GM18517 (cell line): ENCODE data around the gene RPS6KA2.

Source experiments
- ATAC-seq: cut with Tn5 transposase; IDR thresholded peaks from one replicate; pipeline ENCODE4 v1.9.1; 2021; ENCODE audit warnings: mild to moderate bottlenecking, moderate library complexity; ENCODE audit not compliant: unreplicated experiment

RPS6KA2 gene

DNA sequence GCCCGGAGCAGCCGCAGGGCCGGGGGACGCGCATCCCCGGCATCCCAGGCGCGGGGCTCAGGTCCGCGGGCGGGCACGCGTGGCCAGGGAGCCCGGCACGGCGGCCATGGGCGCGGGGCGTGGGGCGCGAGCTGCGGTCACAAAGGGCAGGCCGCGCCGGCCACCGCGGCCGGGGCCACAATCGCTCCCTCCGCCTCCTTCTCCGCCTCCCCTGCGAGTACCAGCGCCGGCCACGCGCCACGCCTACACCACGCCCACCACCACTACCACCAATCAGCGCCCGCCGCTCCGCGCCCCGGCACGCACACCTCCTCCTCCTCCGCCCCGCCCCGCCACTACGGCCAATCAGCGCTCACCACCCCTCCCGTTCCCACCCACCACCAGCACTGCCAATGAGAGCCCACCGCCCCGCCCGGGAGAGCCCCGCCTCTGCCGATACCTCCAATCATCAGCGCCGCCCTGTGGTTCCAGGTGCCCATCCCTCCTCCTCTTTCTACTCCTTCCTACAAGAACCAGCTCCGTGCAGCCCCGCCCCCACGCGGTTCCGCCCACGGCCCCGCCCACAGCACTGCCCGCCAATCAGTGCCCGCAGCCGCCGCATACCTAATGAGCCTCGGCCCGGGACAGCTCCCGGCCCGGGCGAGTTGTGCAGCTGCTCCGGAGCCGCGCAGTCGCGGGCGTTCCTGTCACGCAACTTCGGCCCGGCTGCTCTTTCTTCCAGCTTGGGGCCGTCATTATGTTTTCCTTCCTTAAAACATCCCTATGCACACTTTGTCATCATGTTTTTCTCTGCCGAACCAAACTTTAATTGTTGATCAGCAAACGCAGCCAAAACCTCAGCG is at the start of gene RPS6KA2:
Gene RPS6KA2 (minus strand): TSS at position 219 of the 842 bp plus-strand sequence. CDS start 232 bp downstream, outside the sequence.
- peak; percentile 88 for ATAC-seq

DNA sequence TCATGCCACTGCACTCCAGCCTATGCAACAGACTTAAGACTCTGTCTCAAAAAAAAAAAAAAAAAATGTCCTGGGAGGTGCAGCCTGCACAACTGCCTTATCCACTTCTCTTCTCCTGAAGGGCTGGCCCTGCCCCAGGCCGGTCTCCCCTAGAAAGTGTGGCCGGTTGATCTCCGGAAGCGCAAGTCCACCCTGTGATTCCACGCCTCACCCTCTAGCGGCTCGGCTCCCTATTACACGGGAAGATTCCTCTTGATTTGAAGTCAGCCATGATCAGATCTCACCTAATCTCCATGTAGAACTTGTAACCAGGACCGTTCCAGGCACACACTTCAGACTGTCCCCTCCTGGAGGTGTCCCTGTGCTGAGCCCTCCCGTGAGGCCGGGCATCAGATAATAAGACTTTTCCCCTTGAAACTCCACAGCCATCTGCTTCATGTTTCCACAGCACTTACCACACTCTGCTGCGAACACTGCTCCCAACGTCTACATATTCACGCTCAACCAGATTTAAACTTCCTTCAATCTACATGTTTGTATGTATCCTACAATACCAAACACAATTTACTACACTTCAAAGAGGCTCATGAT is 49.3 kb upstream of the RPS6KA2 start:
- ATAC-seq = no peak

DNA sequence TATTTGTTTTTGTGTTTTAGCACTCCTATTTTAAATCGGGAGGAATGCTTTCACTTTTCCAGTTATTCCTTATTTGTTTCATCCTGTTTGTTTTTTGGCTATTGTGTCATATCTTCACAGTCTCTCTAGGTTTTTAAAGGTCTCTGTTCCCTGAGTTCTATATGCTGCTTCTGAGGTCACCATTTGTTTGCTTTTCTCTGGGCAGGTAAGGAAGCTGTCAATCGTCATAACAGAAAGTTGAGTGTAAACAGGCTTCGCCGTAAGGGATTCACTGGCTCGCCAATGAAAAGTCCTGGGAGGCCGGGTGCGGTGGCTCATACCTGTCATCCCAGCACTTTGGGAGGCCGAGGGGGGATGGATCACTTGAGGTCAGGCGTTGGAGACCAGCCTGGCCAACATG is 48.7 kb upstream of the RPS6KA2 start:
- ATAC-seq = no peak

DNA sequence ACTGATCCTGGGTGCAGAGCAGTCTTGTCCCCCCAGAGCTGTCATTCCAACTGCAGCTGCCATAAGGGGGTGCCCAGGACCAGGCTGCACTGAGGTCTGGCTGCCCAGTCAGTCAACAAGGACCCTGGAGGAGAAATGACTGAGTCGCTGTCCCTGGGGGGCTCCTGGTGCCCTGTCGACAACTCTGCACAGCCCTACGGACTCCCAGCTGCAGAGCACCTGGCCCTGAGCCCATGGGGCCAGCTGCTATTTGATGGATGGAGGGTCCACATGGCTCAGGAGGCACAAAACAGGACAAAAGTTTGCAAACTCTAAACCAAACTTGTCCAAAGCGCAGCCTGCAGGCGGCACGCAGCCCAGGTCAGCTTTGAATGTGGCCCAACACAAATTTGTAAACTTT is 46.3 kb upstream of the RPS6KA2 start:
- ATAC-seq = no peak

DNA sequence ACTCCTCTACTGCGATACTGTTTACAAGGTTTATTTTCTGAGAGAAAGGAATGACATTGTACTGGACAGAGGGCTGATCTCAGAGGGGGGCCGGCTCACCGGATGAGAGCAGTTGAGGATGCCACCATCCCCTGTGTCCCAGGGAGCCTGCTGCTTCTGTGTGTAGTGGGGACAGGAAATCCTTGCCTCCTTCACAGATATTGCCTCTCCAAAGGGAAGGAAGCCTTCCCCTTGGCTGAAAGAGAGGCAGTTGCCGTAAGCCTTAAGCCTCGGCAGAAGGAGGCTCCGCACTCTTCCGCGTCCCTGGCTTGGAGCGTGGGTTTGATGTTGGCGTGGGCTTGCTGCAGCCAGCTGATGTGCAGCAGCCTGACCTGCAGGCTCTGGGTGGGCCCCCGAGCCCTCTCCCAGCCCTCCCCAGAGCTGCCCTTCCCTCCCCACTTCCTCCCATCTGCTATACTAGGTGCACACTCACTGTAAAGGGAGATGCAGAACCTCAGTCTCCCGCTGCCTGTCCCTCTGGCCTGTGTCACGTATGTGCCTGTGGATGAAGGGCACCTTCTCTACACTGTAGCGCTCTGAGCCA is 45.7 kb upstream of the RPS6KA2 start:
- ATAC-seq = no peak

DNA sequence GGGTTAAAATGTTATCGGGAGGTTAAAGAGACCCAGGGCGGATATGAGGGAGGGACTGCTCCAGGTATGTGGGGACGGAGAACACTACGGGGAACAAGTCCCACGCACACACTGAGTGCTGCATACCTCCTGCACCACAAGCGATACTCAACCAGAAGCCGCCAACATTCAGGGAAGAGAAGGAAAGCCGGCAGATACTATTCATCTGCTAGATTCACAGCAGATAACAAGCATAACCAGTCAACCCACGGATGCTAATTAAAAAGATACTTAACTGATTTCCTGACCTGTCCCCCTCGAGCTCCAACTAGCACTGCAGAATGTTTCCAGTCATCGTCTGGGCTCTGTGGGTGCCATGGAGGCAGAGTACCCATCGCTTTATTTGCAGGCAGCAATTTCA is 45.1 kb upstream of the RPS6KA2 start:
- ATAC-seq = no peak

DNA sequence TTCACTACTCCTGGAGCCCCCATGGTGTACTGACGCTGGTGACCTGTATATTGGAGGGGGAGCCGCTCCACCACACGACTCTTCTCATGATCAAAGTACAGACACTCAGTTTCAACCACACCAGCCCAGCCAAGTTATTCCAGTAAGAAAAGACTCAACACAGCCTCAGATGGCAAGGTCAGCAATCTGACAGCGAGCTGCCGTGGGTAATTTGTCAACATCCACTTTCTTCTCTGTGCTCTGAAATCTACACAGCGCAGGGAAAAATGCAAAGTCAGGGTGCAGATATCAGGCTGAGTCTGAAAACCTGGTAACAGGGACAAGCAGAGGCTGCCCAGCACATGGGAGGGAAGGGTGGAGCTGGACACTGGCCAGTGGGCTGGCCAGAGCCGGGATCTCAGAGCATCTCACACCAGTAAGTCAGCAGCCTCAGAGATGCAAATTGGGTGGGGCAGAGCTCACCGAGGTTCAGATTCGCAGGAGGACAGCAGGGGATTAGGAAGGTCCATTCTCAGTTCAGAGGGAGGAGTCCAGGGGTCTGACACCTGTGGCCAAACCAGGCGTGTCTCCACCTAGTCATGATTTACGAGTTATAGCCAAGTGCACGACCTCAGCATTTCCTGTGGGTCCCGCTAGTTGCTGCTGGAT is 44.5 kb upstream of the RPS6KA2 start:
- no peak for ATAC-seq

DNA sequence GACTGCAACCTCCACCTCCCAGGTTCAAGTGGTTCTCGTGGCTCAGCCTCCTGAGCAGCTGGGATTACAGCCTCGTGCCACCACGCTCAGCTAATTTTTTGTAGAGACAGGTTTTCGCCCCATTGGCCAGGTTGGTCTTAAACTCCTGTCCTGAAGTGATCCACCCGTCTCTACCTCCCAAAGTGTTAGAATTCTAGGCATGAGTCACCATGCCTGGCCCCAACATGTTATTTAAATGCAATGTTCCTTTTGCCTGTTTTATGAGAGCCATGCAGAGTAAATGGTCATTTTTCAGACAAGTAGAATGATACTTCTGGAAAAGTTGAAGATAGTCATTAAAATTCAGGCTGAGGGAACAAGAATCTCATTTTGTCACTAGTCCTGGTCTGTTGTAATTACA is 43.8 kb upstream of the RPS6KA2 start:
- no peak for ATAC-seq

DNA sequence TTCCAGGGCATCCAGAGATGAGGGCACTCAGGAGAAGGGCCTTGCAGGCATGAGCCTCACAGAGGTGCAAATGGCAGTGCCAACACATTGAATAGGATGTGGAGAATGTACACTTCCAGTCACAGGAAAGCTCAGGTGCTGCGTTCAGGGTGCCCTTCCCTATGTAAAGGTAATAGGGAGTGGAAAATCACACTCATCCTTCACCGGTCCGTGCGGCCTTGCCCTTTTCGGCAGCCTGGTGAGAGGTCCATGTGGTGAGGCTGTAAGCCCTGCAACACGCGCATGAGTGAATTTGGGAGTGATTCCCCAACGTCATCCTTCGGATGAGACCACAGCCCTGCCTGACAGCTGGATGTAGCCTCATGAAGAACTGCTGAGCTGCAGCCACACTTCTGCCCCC is 43.0 kb upstream of the RPS6KA2 start:
- no peak for ATAC-seq

DNA sequence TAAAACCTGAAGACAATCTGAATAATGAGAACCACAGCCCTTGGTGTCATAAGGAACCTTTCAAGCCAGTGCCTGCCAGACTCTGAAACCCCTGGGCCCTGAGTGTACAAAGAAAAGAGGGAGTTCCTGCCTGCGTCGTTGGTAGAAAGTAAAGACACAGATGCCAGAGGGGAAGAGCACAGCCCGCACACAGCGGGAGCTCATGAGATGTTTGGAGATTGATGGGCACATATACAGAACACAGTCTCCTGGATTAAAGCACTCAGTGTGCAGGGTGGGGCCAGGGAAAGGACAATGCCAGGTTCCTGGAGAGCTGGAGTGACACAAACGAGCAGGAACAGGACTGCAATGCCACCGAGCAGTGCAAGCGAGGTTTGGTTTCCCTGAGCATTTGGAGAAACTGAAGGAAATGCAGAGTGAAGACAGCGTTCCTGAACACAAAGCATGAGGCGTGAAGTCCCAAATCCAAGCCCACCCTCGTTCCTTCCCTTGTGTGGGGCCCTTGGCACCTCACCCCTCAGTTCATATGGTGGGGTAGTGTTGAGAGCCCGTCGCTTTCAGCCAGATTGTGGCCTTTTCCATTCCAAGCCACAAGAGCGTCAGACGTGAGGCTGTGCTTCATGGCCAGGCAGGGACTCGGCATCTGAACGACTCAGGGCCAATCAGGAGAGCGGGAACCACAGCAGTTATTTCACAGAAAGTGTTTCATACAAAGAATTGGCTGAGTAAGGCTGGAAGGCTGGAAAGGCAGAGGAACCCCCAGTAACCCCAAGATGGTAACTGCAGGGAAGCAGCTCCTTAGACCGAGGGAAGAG is 41.0 kb upstream of the RPS6KA2 start:
- no peak for ATAC-seq

DNA sequence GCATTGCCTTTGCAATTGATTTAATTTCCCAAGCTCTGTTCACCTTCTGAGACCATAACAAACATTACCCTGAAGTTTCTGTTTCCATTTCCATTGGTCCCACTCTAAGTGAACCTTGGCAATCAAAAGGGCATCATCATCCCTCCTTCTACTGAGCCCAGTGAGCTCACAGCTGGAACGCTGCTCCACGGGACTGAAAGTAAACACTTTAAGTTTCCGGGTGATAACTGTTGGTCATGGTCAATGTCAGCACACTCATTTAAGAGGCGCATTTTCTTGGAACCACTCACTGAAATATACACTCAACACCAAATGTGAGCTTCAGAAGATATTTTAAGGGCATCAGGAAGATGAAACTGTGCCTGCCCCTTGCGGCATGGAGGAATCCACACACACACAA is 37.1 kb upstream of the RPS6KA2 start:
- ATAC-seq = no peak

DNA sequence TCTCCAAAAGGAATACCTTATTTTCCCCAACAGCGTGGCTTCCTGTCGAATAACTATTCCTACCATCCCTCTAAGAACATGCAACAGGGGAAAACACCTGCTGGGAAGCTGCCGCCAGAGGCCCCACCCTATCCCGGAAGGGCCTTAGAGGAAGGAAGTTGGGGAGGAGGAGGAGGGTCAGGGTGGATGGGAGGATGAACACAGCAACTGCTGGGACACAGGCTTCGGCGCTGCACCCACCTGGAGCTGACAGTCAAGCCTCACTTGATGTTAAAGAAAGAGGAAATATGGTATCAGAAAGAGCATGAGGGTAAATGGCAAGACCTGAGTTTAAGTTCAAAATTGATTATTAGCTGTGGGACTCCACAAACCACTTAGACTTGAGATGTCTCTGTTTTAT is 36.5 kb upstream of the RPS6KA2 start:
- ATAC-seq = no peak

DNA sequence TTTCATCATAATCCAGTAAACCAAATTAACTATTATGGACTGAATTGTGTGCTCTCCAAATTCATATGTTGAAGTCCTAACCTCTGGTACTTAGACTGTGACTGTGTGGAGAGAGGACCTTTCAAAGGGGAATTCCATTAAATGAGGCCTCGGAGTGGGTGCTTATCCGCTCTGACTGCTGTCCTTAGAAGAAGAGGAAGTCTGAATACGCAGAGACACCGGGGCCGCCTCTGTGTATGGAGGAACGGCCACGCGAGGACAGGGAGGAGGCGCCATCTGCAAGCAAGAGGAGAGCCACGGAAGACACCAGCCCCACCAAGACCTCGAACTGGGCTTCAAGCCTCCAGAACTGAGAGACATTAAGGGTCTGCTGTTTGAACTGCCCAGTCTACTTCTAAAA is 35.6 kb upstream of the RPS6KA2 start:
- ATAC-seq = no peak

DNA sequence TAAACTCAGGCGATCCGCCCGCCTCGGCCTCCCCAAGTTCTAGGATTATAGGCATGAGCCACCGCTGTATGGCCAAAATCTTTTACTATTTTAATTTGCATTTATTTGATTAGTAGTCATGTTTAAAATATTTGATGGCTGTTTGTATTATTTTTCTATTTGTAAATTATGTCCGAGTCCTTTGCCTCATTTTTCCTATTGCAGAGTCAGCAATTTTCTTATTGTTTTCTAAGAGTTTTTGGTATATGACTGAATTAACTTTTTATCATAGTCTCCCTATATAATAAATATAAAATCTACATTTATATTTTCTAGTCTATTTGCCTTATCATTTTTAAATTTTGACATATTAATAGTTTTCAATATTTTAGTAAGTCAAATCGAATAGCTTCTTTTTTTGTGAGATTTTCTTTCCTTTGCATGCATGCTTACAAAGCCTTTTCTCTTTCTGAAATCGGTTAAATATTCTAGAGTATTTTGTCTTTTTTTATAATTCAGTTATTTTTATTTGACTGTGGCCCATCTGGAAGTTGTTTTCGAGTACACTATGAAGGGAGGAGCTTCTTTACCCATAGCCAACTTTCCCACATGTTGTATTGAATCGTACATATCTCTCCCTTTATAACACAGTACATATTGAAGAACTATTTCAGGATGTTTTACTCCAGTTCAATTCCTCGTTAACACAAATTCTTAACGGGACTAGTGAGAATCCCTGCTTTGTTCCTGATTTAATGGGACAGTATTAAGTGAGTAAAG is 34.5 kb upstream of the RPS6KA2 start:
- ATAC-seq = no peak

DNA sequence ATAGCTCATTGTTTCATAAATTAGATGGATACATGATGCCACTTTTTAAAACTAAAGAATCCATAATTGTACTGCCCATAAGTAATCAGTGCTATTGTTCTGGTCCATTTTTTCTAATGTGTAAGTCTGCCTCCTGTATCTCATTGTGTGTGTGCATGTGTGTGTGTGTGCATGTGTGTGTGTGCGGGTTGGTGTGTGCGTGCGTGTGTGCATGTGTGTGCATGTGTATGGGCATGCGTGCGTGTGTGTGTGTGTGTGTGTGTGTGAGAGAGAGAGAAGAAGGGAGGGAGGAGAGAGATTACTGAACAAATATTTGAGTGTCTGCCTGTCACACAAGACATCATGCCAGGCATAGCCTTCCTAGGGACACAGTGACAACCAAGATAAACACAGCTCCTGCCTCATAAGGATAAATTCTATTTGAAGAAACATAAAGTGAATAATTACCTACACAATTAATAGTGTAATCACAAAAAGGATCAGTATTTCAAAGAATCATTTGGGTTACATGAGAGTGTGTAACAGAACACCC is 33.2 kb upstream of the RPS6KA2 start:
- ATAC-seq = no peak

DNA sequence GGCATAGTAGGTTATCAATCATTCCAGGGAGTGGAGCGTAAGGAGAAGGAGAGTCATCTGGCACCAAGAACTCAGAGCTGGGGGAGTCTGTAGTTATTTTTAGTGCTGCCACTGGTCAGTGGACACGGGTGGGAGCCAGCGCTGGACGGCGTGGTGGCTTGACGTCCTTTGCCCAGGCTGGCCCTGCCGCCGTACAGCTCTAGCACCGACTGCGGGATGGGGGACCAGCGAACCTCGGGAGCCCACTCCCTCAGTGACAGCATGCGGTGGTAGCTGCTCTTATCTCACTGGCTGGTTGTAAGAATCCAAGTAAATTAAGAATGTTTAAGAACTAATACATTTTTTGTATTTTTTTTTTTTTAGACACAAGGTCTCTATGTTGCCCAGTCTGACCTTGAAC is 32.5 kb upstream of the RPS6KA2 start:
- ATAC-seq = no peak

DNA sequence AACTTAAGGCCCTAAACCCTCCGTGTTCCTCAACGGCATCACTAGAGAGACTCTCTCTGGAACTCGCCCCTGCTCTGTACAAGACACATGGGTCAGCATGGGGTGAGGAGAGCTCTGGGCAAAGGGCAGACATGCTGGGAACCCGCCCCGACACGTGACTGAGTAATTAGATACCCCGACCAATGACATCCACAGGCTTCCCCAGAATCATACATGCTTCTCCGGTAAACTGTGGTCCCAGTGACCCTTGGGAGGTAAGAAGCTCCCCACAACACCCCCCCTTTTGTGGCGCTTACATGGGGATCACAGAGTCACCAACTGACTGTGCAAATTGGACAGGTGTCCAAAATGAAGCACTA is 31.7 kb upstream of the RPS6KA2 start:
- no peak for ATAC-seq

DNA sequence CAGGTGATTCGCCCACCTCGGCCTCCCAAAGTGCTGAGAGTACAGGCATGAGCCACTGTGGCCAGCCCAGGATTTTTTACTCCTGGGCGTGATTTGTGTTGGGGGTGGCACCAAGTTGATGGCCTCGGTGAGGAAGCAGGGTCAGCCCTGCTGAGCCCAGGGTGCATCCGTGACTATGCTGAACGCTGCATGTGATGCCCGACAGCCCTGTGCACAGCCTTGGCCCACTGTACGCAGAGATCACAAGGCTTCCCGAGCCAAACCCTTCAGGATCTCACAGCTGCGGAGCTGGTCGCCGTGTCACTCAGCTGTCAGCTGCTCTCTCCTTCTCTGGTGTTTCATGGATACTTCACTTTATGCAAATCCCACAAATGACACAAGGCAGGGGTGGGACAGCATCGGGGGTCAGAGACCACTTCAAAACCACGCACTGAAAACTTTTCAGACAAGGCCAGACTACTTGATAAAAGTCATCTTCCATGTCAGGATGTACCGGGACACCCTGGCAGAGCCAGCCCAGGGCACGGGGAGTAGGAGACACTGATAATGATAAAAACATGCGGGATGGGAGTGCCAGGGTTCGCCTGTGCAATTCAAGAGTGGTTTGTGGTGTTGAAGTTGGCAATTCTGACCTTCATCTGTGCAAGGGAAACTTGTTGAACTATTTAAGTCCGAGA is 31.2 kb upstream of the RPS6KA2 start:
- no peak for ATAC-seq

DNA sequence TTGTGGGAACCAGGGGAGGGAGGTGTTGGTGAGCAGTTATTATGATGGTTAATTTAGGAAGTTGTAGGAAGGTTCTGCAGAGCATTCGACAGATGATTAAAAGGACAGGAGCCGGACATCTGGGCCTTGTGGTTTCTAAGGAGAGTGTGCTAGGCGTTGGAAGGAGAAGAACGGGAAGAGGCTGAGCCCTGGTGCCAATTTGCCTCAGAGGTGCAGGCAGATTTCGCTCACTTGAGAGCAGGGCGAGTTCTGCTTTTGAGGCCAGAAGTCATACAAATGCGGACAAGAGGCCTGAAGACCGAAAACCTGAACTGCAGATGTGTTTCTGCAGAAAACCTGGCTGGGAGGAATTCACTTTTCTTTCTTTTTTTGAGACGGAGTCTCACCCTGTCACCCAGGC is 30.5 kb upstream of the RPS6KA2 start:
- ATAC-seq = no peak
